22Rv1 (cell line): ENCODE measurements around the gene RPL3.

Experiments used
- ZFX ChIP-seq: fragments of 450-650 bp; IDR thresholded peaks from 2 replicates; pipeline ENCODE4 v1.6.1; 2017; ENCODE audit warnings: antibody characterized with exemption, borderline replicate concordance
- TF ChIP-seq, protein P1 (sequence below): fragments of 450-650 bp; IDR thresholded peaks from 2 replicates; pipeline ENCODE4 v1.5.1; 2017; ENCODE audit warnings: mild to moderate bottlenecking

- TF ChIP-seq, protein P1, sequence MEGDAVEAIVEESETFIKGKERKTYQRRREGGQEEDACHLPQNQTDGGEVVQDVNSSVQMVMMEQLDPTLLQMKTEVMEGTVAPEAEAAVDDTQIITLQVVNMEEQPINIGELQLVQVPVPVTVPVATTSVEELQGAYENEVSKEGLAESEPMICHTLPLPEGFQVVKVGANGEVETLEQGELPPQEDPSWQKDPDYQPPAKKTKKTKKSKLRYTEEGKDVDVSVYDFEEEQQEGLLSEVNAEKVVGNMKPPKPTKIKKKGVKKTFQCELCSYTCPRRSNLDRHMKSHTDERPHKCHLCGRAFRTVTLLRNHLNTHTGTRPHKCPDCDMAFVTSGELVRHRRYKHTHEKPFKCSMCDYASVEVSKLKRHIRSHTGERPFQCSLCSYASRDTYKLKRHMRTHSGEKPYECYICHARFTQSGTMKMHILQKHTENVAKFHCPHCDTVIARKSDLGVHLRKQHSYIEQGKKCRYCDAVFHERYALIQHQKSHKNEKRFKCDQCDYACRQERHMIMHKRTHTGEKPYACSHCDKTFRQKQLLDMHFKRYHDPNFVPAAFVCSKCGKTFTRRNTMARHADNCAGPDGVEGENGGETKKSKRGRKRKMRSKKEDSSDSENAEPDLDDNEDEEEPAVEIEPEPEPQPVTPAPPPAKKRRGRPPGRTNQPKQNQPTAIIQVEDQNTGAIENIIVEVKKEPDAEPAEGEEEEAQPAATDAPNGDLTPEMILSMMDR, result no peak
- no peak for TF ChIP-seq ZFX
Measured at GRCh38 chr22:39263626-39264348, 55.6 kb downstream of the RPL3 start.
